HEK293 (cell line): ENCODE data around the gene SNRPA1.

Source experiments
- CTCF ChIA-PET: fragments of 350-600 bp; formaldehyde crosslinking; extraction: SDS; loops from one replicate; lab custom pipeline; 2021; ENCODE audit warnings: antibody characterized with exemption; lab: Yijun Ruan, JAX
- POLR2A ChIA-PET: fragments of 300-600 bp; formaldehyde crosslinking; extraction: SDS; loops from one replicate; lab custom pipeline; 2020; ENCODE audit warnings: antibody characterized with exemption, inconsistent platforms; lab: Yijun Ruan, JAX
- H3K27ac ChIP-seq: fragments of 200-500 bp; sonication (Bioruptor generic); 2 replicates; pipeline ENCODE4 v1.5.1; 2014; ENCODE audit warnings: low read depth, low read length, control low read depth, inconsistent platforms; ENCODE audit errors: extremely low read depth
- H3K36me3 ChIP-seq, 2 experiments: fragments of 200-500 bp in 1 of 2; sonication (Bioruptor generic) in 1 of 2; 1 replicate in 1 of 2; 2 replicates in 1 of 2; pipeline ENCODE4 v1.5.1; 2014 to 2017; ENCODE audit warnings: inconsistent platforms in 2 of 2, low read length in 2 of 2; ENCODE audit not compliant: control insufficient read depth in 2 of 2, insufficient read depth in 1 of 2
- H3K4me1 ChIP-seq: fragments of 200-500 bp; sonication (Bioruptor generic); 2 replicates; pipeline ENCODE4 v1.5.1; 2014; ENCODE audit warnings: mild to moderate bottlenecking, low read length, inconsistent platforms; ENCODE audit not compliant: control insufficient read depth, insufficient read depth
- H3K4me3 ChIP-seq: 2 replicates; pipeline ENCODE4 v1.5.1; 2011; ENCODE audit warnings: low read depth, mild to moderate bottlenecking, control low read depth, low read length, moderate library complexity
- H3K9me3 ChIP-seq: fragments of 200-500 bp; sonication (Bioruptor generic); 2 replicates; pipeline ENCODE4 v1.5.1; 2014; ENCODE audit warnings: low read depth, low read length, inconsistent platforms; ENCODE audit not compliant: control insufficient read depth, insufficient read depth
- SCRT2 ChIP-seq: fragments of 450-650 bp; formaldehyde crosslinking; IDR thresholded peaks from 2 replicates; pipeline ENCODE4 v1.5.1; 2016; ENCODE audit warnings: missing biosample characterization, missing genetic modification characterization
- YY1 ChIP-seq: fragments of 450-650 bp; formaldehyde crosslinking; IDR thresholded peaks from 2 replicates; pipeline ENCODE4 v1.5.1; 2018; ENCODE audit warnings: missing biosample characterization, missing genetic modification characterization
- ZBTB21 ChIP-seq: fragments of 450-650 bp; formaldehyde crosslinking; IDR thresholded peaks from 2 replicates; pipeline ENCODE4 v1.5.1; 2017; ENCODE audit warnings: missing biosample characterization, missing genetic modification characterization
- ZFHX2 ChIP-seq: fragments of 450-650 bp; formaldehyde crosslinking; conservative IDR thresholded peaks from 2 replicates; pipeline ENCODE4 v1.5.1; 2016; ENCODE audit warnings: missing biosample characterization, missing genetic modification characterization
- ZFP41 ChIP-seq: fragments of 450-650 bp; formaldehyde crosslinking; IDR thresholded peaks from 2 replicates; pipeline ENCODE4 v1.5.1; 2016; ENCODE audit warnings: missing biosample characterization, missing genetic modification characterization, borderline replicate concordance
- ZNF112 ChIP-seq: fragments of 450-650 bp; formaldehyde crosslinking; IDR thresholded peaks from 2 replicates; pipeline ENCODE4 v1.5.0; 2017; ENCODE audit warnings: missing biosample characterization, missing genetic modification characterization
- ZNF121 ChIP-seq: fragments of 450-650 bp; formaldehyde crosslinking; IDR thresholded peaks from 2 replicates; pipeline ENCODE4 v1.5.1; 2016; ENCODE audit warnings: missing biosample characterization, missing genetic modification characterization
- ZNF155 ChIP-seq: fragments of 450-650 bp; formaldehyde crosslinking; IDR thresholded peaks from 2 replicates; pipeline ENCODE4 v1.5.1; 2016; ENCODE audit warnings: missing biosample characterization, missing genetic modification characterization
- ZNF175 ChIP-seq: fragments of 450-650 bp; formaldehyde crosslinking; IDR thresholded peaks from 2 replicates; pipeline ENCODE4 v1.5.1; 2016; ENCODE audit warnings: missing biosample characterization, missing genetic modification characterization
- ZNF184 ChIP-seq: fragments of 450-650 bp; IDR thresholded peaks from 2 replicates; pipeline ENCODE4 v1.5.1; 2018; ENCODE audit warnings: missing biosample characterization, mild to moderate bottlenecking, missing genetic modification characterization
- ZNF311 ChIP-seq: fragments of 450-650 bp; formaldehyde crosslinking; IDR thresholded peaks from 2 replicates; pipeline ENCODE4 v1.5.1; 2017; ENCODE audit warnings: missing biosample characterization, missing genetic modification characterization, borderline replicate concordance
- ZNF48 ChIP-seq: fragments of 450-650 bp; formaldehyde crosslinking; IDR thresholded peaks from 2 replicates; pipeline ENCODE4 v1.5.1; 2016; ENCODE audit warnings: missing biosample characterization, missing genetic modification characterization
- ZNF521 ChIP-seq: fragments of 450-650 bp; formaldehyde crosslinking; IDR thresholded peaks from 2 replicates; pipeline ENCODE4 v1.5.1; 2017; ENCODE audit warnings: missing biosample characterization, mild to moderate bottlenecking, missing genetic modification characterization
- ZNF629 ChIP-seq: fragments of 450-650 bp; formaldehyde crosslinking; IDR thresholded peaks from 2 replicates; pipeline ENCODE4 v1.5.1; 2017; ENCODE audit warnings: missing biosample characterization, missing genetic modification characterization
- ZNF654 ChIP-seq: fragments of 450-650 bp; formaldehyde crosslinking; IDR thresholded peaks from 2 replicates; pipeline ENCODE4 v1.5.1; 2016; ENCODE audit warnings: low read depth, missing biosample characterization, missing genetic modification characterization
- ZNF701 ChIP-seq: fragments of 450-650 bp; formaldehyde crosslinking; IDR thresholded peaks from 2 replicates; pipeline ENCODE4 v1.5.1; 2016; ENCODE audit warnings: missing biosample characterization, missing genetic modification characterization
- ZSCAN23 ChIP-seq: fragments of 450-650 bp; formaldehyde crosslinking; IDR thresholded peaks from 2 replicates; pipeline ENCODE4 v1.5.1; 2016; ENCODE audit warnings: missing biosample characterization, missing genetic modification characterization
- ZXDB ChIP-seq: fragments of 450-650 bp; formaldehyde crosslinking; IDR thresholded peaks from 2 replicates; pipeline ENCODE4 v1.5.1; 2016; ENCODE audit warnings: missing biosample characterization, missing genetic modification characterization
- TF ChIP-seq, protein P1 (sequence below): fragments of 450-650 bp; formaldehyde crosslinking; IDR thresholded peaks from 2 replicates; pipeline ENCODE4 v1.5.1; 2016; ENCODE audit warnings: missing biosample characterization, missing genetic modification characterization
- TF ChIP-seq, protein P2 (sequence below): fragments of 450-650 bp; formaldehyde crosslinking; IDR thresholded peaks from 2 replicates; pipeline ENCODE4 v1.5.1; 2016; ENCODE audit warnings: missing biosample characterization, missing genetic modification characterization
- TF ChIP-seq, protein P3 (sequence below): fragments of 450-650 bp; formaldehyde crosslinking; optimal IDR thresholded peaks from 2 replicates; pipeline ENCODE3; 2016; ENCODE audit warnings: missing biosample characterization, mild to moderate bottlenecking, missing genetic modification characterization
- TF ChIP-seq, protein P4 (sequence below): fragments of 450-650 bp; formaldehyde crosslinking; IDR thresholded peaks from 2 replicates; pipeline ENCODE4 v1.5.1; 2016; ENCODE audit warnings: missing biosample characterization, missing genetic modification characterization
- TF ChIP-seq, protein P5 (sequence below): fragments of 450-650 bp; formaldehyde crosslinking; IDR thresholded peaks from 2 replicates; pipeline ENCODE4 v1.5.1; 2016; ENCODE audit warnings: missing biosample characterization, missing genetic modification characterization, borderline replicate concordance
- TF ChIP-seq, protein P6 (sequence below): fragments of 450-650 bp; formaldehyde crosslinking; conservative IDR thresholded peaks from 2 replicates; pipeline ENCODE4 v1.5.1; 2016; ENCODE audit warnings: low read depth, missing biosample characterization, missing genetic modification characterization

SNRPA1 gene

DNA sequence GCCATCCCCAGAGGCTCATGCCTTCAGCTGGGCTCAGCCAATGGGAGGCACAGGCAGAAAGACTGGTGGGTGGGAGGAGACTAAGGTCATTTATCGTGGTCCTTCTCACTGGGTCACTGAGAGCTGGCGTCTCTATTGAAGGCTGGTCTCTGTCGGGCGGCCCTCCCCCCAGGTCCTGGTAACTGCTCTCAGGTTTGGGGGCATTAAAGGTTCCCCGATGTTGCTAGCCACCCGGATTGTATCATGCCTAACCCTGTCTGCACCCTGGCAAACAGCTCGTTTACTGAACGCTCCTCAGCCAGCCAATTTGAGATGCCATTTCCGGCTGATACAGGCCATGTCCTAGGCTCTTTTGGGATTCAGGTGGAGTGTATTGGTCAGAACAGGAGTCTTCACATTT lies 28.3 kb downstream of the SNRPA1 start:
- TF ChIP-seq ZNF48 (tag by site-specific recombination) (no peak), ZXDB (no peak), ZNF701 (tag by site-specific recombination) (no peak), ZNF629 (no peak)
- ChIA-PET POLR2A (interaction anchor here (1.3 to 1.7 kb wide), 2 partner anchors 15 to 28 kb away, joined by 4 read pairs; partner anchors contain the start of genes CHSY1 and SNRPA1), CTCF (interaction anchor here (0.9 to 2.5 kb wide), 4 partner anchors 9 to 260 kb away, joined by 3 to 13 read pairs (median 8); no protein-coding TSS in a partner anchor)
- peaks cover 14 to 32% of the 10 kb centered on the region in 2 experiments for H3K36me3 ChIP-seq
- H3K4me3 ChIP-seq: no peak overlapping the region
- no peaks in the 10 kb centered on the region for H3K4me1 ChIP-seq
- no peak overlapping the region for H3K27ac ChIP-seq
- no peaks in the 10 kb centered on the region for H3K9me3 ChIP-seq

DNA sequence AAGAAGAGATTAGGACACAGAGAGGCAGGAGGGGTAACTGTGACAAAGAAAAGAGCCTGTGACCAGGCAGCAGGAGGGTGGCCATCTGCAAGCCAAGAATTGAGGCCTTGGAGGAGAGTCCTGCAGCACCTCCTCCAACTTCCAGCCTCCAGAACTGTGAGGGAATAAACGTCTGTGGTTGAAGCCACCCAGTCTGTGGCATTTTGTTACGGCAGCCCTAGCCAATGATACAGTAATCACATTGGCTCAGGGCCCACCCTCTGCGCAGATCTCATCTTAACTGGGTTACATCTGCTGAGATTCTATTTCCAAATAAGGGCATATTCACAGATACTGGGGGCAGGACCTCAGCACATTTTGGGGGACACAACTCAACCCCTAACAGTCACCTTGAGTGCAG lies 29.0 kb downstream of the SNRPA1 start:
- ChIA-PET CTCF (interaction anchor here (1.0 to 2.5 kb wide), 3 partner anchors 8 to 258 kb away, joined by 3 to 13 read pairs (median 13); no protein-coding TSS in a partner anchor), POLR2A (no interaction called here)
- Histone ChIP-seq H3K36me3 (peaks cover 8 to 24% of the 10 kb centered on the region in 2 experiments), H3K9me3 (no peaks in the 10 kb centered on the region)
- TF ChIP-seq, protein P1, sequence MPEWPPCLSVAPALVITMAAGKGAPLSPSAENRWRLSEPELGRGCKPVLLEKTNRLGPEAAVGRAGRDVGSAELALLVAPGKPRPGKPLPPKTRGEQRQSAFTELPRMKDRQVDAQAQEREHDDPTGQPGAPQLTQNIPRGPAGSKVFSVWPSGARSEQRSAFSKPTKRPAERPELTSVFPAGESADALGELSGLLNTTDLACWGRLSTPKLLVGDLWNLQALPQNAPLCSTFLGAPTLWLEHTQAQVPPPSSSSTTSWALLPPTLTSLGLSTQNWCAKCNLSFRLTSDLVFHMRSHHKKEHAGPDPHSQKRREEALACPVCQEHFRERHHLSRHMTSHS (tag by site-specific recombination): no peak
- TF ChIP-seq ZFHX2 (no peak), SCRT2 (no peak), YY1 (tag by site-specific recombination) (no peak), ZNF521 (tag by site-specific recombination) (no peak), ZNF155 (tag by site-specific recombination) (no peak), ZNF121 (tag by site-specific recombination) (no peak), ZSCAN23 (tag by site-specific recombination) (no peak), ZNF184 (no peak), ZNF112 (tag by site-specific recombination) (no peak), ZBTB21 (tag by site-specific recombination) (no peak), ZNF654 (tag by site-specific recombination) (no peak), ZFP41 (tag by site-specific recombination) (no peak), ZNF311 (tag by site-specific recombination) (no peak), ZNF175 (tag by site-specific recombination) (no peak)
- TF ChIP-seq, protein P2, sequence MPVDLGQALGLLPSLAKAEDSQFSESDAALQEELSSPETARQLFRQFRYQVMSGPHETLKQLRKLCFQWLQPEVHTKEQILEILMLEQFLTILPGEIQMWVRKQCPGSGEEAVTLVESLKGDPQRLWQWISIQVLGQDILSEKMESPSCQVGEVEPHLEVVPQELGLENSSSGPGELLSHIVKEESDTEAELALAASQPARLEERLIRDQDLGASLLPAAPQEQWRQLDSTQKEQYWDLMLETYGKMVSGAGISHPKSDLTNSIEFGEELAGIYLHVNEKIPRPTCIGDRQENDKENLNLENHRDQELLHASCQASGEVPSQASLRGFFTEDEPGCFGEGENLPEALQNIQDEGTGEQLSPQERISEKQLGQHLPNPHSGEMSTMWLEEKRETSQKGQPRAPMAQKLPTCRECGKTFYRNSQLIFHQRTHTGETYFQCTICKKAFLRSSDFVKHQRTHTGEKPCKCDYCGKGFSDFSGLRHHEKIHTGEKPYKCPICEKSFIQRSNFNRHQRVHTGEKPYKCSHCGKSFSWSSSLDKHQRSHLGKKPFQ (tag by site-specific recombination): no peak
- TF ChIP-seq, protein P3, sequence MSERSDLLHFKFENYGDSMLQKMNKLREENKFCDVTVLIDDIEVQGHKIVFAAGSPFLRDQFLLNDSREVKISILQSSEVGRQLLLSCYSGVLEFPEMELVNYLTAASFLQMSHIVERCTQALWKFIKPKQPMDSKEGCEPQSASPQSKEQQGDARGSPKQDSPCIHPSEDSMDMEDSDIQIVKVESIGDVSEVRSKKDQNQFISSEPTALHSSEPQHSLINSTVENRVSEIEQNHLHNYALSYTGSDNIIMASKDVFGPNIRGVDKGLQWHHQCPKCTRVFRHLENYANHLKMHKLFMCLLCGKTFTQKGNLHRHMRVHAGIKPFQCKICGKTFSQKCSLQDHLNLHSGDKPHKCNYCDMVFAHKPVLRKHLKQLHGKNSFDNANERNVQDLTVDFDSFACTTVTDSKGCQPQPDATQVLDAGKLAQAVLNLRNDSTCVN (tag by site-specific recombination): no peak
- TF ChIP-seq, protein P4, sequence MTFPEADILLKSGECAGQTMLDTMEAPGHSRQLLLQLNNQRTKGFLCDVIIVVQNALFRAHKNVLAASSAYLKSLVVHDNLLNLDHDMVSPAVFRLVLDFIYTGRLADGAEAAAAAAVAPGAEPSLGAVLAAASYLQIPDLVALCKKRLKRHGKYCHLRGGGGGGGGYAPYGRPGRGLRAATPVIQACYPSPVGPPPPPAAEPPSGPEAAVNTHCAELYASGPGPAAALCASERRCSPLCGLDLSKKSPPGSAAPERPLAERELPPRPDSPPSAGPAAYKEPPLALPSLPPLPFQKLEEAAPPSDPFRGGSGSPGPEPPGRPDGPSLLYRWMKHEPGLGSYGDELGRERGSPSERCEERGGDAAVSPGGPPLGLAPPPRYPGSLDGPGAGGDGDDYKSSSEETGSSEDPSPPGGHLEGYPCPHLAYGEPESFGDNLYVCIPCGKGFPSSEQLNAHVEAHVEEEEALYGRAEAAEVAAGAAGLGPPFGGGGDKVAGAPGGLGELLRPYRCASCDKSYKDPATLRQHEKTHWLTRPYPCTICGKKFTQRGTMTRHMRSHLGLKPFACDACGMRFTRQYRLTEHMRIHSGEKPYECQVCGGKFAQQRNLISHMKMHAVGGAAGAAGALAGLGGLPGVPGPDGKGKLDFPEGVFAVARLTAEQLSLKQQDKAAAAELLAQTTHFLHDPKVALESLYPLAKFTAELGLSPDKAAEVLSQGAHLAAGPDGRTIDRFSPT: no peak
- TF ChIP-seq, protein P5, sequence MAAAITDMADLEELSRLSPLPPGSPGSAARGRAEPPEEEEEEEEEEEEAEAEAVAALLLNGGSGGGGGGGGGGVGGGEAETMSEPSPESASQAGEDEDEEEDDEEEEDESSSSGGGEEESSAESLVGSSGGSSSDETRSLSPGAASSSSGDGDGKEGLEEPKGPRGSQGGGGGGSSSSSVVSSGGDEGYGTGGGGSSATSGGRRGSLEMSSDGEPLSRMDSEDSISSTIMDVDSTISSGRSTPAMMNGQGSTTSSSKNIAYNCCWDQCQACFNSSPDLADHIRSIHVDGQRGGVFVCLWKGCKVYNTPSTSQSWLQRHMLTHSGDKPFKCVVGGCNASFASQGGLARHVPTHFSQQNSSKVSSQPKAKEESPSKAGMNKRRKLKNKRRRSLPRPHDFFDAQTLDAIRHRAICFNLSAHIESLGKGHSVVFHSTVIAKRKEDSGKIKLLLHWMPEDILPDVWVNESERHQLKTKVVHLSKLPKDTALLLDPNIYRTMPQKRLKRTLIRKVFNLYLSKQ (tag by site-specific recombination): no peak
- TF ChIP-seq, protein P6, sequence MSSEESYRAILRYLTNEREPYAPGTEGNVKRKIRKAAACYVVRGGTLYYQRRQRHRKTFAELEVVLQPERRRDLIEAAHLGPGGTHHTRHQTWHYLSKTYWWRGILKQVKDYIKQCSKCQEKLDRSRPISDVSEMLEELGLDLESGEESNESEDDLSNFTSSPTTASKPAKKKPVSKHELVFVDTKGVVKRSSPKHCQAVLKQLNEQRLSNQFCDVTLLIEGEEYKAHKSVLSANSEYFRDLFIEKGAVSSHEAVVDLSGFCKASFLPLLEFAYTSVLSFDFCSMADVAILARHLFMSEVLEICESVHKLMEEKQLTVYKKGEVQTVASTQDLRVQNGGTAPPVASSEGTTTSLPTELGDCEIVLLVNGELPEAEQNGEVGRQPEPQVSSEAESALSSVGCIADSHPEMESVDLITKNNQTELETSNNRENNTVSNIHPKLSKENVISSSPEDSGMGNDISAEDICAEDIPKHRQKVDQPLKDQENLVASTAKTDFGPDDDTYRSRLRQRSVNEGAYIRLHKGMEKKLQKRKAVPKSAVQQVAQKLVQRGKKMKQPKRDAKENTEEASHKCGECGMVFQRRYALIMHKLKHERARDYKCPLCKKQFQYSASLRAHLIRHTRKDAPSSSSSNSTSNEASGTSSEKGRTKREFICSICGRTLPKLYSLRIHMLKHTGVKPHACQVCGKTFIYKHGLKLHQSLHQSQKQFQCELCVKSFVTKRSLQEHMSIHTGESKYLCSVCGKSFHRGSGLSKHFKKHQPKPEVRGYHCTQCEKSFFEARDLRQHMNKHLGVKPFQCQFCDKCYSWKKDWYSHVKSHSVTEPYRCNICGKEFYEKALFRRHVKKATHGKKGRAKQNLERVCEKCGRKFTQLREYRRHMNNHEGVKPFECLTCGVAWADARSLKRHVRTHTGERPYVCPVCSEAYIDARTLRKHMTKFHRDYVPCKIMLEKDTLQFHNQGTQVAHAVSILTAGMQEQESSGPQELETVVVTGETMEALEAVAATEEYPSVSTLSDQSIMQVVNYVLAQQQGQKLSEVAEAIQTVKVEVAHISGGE (tag by site-specific recombination): no peak
- TF ChIP-seq, all 188 proteins: peak for 0
- H3K4me3 ChIP-seq: no peak overlapping the region
- H3K4me1 ChIP-seq: no peaks in the 10 kb centered on the region
- no peak overlapping the region for H3K27ac ChIP-seq
